Neural cell (in vitro differentiated cells): Measurements from ENCODE around the gene GMPPA. TPM values are rescaled to one million over a fixed set of nuclear protein-coding genes. Genes with fewer than 3 reads are reported as not detected.
A peak's percentile ranks its signal among the peaks of the same experiment; 100 is the strongest.

Experiments used
- H2AFZ ChIP-seq: fragments of 200-600, 300-800 bp; sonication (generic), shearing (Covaris generic); 2 replicates; pipeline ENCODE4 v1.6.0; 2014; ENCODE audit warnings: low read depth, mild to moderate bottlenecking, antibody characterized with exemption, low read length, moderate library complexity
- H3F3A ChIP-seq: fragments of 200-600 bp; shearing (Covaris generic); 2 replicates; pipeline ENCODE4 v1.6.1; 2016; ENCODE audit warnings: mild to moderate bottlenecking, moderate library complexity, mixed read lengths, antibody characterized with exemption, low read length; ENCODE audit not compliant: insufficient read depth, poor library complexity, severe bottlenecking
- H3K27ac ChIP-seq: fragments of 200-600, 300-800 bp; sonication (generic), shearing (Covaris generic); 2 replicates; pipeline ENCODE4 v1.5.1; 2014; ENCODE audit warnings: mild to moderate bottlenecking, low read length, moderate library complexity
- H3K27me3 ChIP-seq: fragments of 300-800, 200-600 bp; sonication (generic), shearing (Covaris generic); 2 replicates; pipeline ENCODE4 v1.6.0; 2014; ENCODE audit warnings: mild to moderate bottlenecking, low read depth, low read length, moderate library complexity; ENCODE audit not compliant: insufficient read depth
- H3K36me3 ChIP-seq: fragments of 300-800, 200-600 bp; sonication (generic), shearing (Covaris generic); 2 replicates; pipeline ENCODE4 v1.5.1; 2014; ENCODE audit warnings: mild to moderate bottlenecking, antibody characterized with exemption, low read length, moderate library complexity; ENCODE audit not compliant: insufficient read depth
- H3K4me2 ChIP-seq: fragments of 300-800, 200-600 bp; sonication (generic), shearing (Covaris generic); 2 replicates; pipeline ENCODE4 v1.6.0; 2014; ENCODE audit warnings: mild to moderate bottlenecking, low read length
- H3K4me3 ChIP-seq: fragments of 300-800, 200-600 bp; sonication (generic), shearing (Covaris generic); 2 replicates; pipeline ENCODE4 v1.5.1; 2014; ENCODE audit warnings: mild to moderate bottlenecking, low read length, moderate library complexity
- H3K79me2 ChIP-seq: fragments of 200-600 bp; shearing (Covaris generic); replicated peaks from 2 replicates; pipeline ENCODE4 v1.6.0; 2014; ENCODE audit warnings: mild to moderate bottlenecking, low read length, moderate library complexity; ENCODE audit not compliant: insufficient read depth
- H3K9ac ChIP-seq: fragments of 300-800, 200-600 bp; sonication (generic), shearing (Covaris generic); 2 replicates; pipeline ENCODE4 v1.6.1; 2016; ENCODE audit warnings: mild to moderate bottlenecking, low read length, mixed read lengths
- H3K9me2 ChIP-seq: fragments of 200-600 bp; shearing (Covaris generic); 2 replicates; pipeline ENCODE4 v1.6.1; 2016; ENCODE audit warnings: mild to moderate bottlenecking, low read length, mixed read lengths; ENCODE audit not compliant: insufficient read depth
- H3K9me3 ChIP-seq: fragments of 200-600, 300-800 bp; sonication (generic), shearing (Covaris generic); 2 replicates; pipeline ENCODE4 v1.6.1; 2016; ENCODE audit warnings: mild to moderate bottlenecking, mixed run types, low read length, moderate library complexity, mixed read lengths
- H4K20me1 ChIP-seq: fragments of 200-600 bp; shearing (Covaris generic); 2 replicates; pipeline ENCODE4 v1.6.1; 2016; ENCODE audit warnings: mild to moderate bottlenecking, mixed run types; ENCODE audit not compliant: insufficient read depth
- CTCF ChIP-seq: fragments of 450-650 bp; IDR thresholded peaks from 2 replicates; pipeline ENCODE4 v1.5.1; 2014; ENCODE audit warnings: antibody characterized with exemption, mild to moderate bottlenecking, moderate library complexity; ENCODE audit not compliant: poor library complexity, severe bottlenecking
- EP300 ChIP-seq: fragments of 450-650 bp; conservative IDR thresholded peaks from 2 replicates; pipeline ENCODE4 v1.6.1; 2014; ENCODE audit warnings: antibody characterized with exemption, mild to moderate bottlenecking, moderate library complexity; ENCODE audit not compliant: poor library complexity, severe bottlenecking
- EZH2 ChIP-seq: fragments of 200-600, 300-800 bp; shearing (Covaris generic), sonication (generic); IDR thresholded peaks from 2 replicates; pipeline ENCODE4 v1.6.1; 2014; ENCODE audit warnings: antibody characterized with exemption, low read length, borderline replicate concordance, mild to moderate bottlenecking; ENCODE audit not compliant: insufficient read depth, poor library complexity, severe bottlenecking
- MXI1 ChIP-seq: fragments of 450-650 bp; conservative IDR thresholded peaks from 2 replicates; pipeline ENCODE4 v1.6.1; 2014; ENCODE audit warnings: antibody characterized with exemption, mild to moderate bottlenecking; ENCODE audit not compliant: poor library complexity, severe bottlenecking
- POLR2AphosphoS5 ChIP-seq: IDR thresholded peaks from 2 replicates; pipeline ENCODE4 v1.6.1; 2012
- RAD21 ChIP-seq: fragments of 450-650 bp; conservative IDR thresholded peaks from 2 replicates; pipeline ENCODE4 v1.6.1; 2014; ENCODE audit warnings: antibody characterized with exemption, mild to moderate bottlenecking, moderate library complexity
- REST ChIP-seq: IDR thresholded peaks from 2 replicates; pipeline ENCODE4 v1.6.1; 2012; ENCODE audit warnings: borderline replicate concordance
- SMC3 ChIP-seq: fragments of 450-650 bp; conservative IDR thresholded peaks from 2 replicates; pipeline ENCODE4 v1.6.1; 2014; ENCODE audit warnings: antibody characterized with exemption, mild to moderate bottlenecking, moderate library complexity; ENCODE audit not compliant: poor library complexity
- TAF1 ChIP-seq: IDR thresholded peaks from 2 replicates; pipeline ENCODE4 v1.6.1; 2012; ENCODE audit warnings: low read depth
- polyA plus RNA-seq: library from polyadenylated mRNA; depleted of rRNA; stranded (reverse); fragments of >200 nt; gene quantifications from 2 replicates; pipeline ENCODE4 v1.2.3, GENCODE V29; 2014

GMPPA gene
- polyA plus RNA-seq, 1 donor from 2014 or later: 20.4 TPM

GRCh38 chr2:219520079-219520478, 21.4 kb downstream of the GMPPA start:
- H4K20me1 ChIP-seq: no peaks in the 10 kb centered on the region
- H3F3A ChIP-seq: no peaks in the 10 kb centered on the region
- no peak overlapping the region for H2AFZ ChIP-seq
- H3K4me2 ChIP-seq: no peak overlapping the region
- H3K36me3 ChIP-seq: no peaks in the 10 kb centered on the region
- TF ChIP-seq REST (no peak), SMC3 (no peak), RAD21 (no peak), CTCF (no peak), EZH2 (no peak), EP300 (no peak), TAF1 (no peak), MXI1 (no peak), POLR2AphosphoS5 (no peak)
- no peak overlapping the region for H3K4me3 ChIP-seq
- no peaks in the 10 kb centered on the region for H3K9me2 ChIP-seq
- no peaks in the 10 kb centered on the region for H3K79me2 ChIP-seq
- H3K27me3 ChIP-seq: no peaks in the 10 kb centered on the region
- H3K9ac ChIP-seq: no peak overlapping the region
- H3K27ac ChIP-seq: no peak overlapping the region
- no peaks in the 10 kb centered on the region for H3K9me3 ChIP-seq

GRCh38 chr2:219521066-219521880, 22.6 kb downstream of the GMPPA start:
- Histone ChIP-seq H3K9me2 (no peaks in the 10 kb centered on the region), H3K4me3 (no peak overlapping the region), H3K27me3 (no peaks in the 10 kb centered on the region), H3K4me2 (no peak overlapping the region), H3F3A (no peaks in the 10 kb centered on the region), H3K79me2 (no peaks in the 10 kb centered on the region), H3K36me3 (no peaks in the 10 kb centered on the region), H4K20me1 (no peaks in the 10 kb centered on the region), H3K27ac (no peak overlapping the region), H3K9me3 (no peaks in the 10 kb centered on the region), H3K9ac (no peak overlapping the region), H2AFZ (no peak overlapping the region)
- no peak for TF ChIP-seq EZH2
- no peak for TF ChIP-seq MXI1
- no peak for TF ChIP-seq EP300
- TF ChIP-seq POLR2AphosphoS5: no peak
- TF ChIP-seq TAF1: no peak
- TF ChIP-seq CTCF: peak; percentile 59
- peak; percentile 57 for TF ChIP-seq SMC3
- peak; percentile 48 for TF ChIP-seq RAD21
- TF ChIP-seq REST: no peak
